ENCODE results near the gene KDM2B. TPM values are rescaled to one million over a fixed set of nuclear protein-coding genes. Genes with fewer than 3 reads are reported as not detected.

KDM2B gene
- total RNA-seq, 1 experiment from 2014 or later = 45.1 TPM

GRCh38 chr12:121436706-121437105 lies 144.1 kb downstream of the KDM2B start:
- Histone ChIP-seq H2AFZ (no peak overlapping the region), H3K9me2 (ENCODE audit: insufficient read depth) (no peaks in the 10 kb centered on the region), H3F3A (ENCODE audit: insufficient read depth, low read depth) (peaks cover 10% of the 10 kb centered on the region; the same call in 1 of the 2 replicates), H4K20me1 (ENCODE audit: insufficient read depth) (no peaks in the 10 kb centered on the region), H3K4me2 (no peak overlapping the region), H3K27me3 (ENCODE audit: insufficient read depth, low read depth) (no peaks in the 10 kb centered on the region), H3K79me2 (ENCODE audit: low read depth) (no peaks in the 10 kb centered on the region), H3K4me1 (replicated peaks; ENCODE audit: insufficient read depth) (no peaks in the 10 kb centered on the region), H3K9me3 (ENCODE audit: insufficient read depth, low read depth) (no peaks in the 10 kb centered on the region), H3K4me3 (no peak overlapping the region), H3K27ac (no peak overlapping the region), H3K36me3 (ENCODE audit: low read depth) (peaks cover 3% of the 10 kb centered on the region; the same call in 1 of the 2 replicates)
- ChIA-PET POLR2A (ENCODE audit: unreplicated experiment) (no interaction called here), CTCF (no interaction called here)
- TF ChIP-seq EZH2 (IDR thresholded peaks at IDR 0.05; ENCODE audit: low read depth) (no peak), CTCF (conservative IDR thresholded peaks at IDR 0.05) (no peak)
- no TSS peak for BruUV-seq (replicated peaks)
- DNase-seq = no peak
- intact Hi-C loops (cut with micrococcal nuclease; ENCODE audit: unreplicated experiment) = no loop called here

GRCh38 chr12:121432740-121433480 lies 147.9 kb downstream of the KDM2B start:
- DNase-seq = no peak
- intact Hi-C loops (cut with micrococcal nuclease; ENCODE audit: unreplicated experiment) = no loop called here
- POLR2A ChIA-PET (ENCODE audit: unreplicated experiment) = no interaction called here
- TF ChIP-seq EZH2 (IDR thresholded peaks at IDR 0.05; ENCODE audit: low read depth) (no peak), CTCF (conservative IDR thresholded peaks at IDR 0.05) (no peak)
- Histone ChIP-seq H3K27me3 (ENCODE audit: insufficient read depth, low read depth) (no peaks in the 10 kb centered on the region), H3K4me2 (no peak overlapping the region), H3F3A (ENCODE audit: insufficient read depth, low read depth) (peaks cover 14% of the 10 kb centered on the region), H2AFZ (no peak overlapping the region), H3K79me2 (ENCODE audit: low read depth) (no peaks in the 10 kb centered on the region), H3K9me2 (ENCODE audit: insufficient read depth) (no peaks in the 10 kb centered on the region), H3K36me3 (ENCODE audit: low read depth) (peaks cover 18% of the 10 kb centered on the region; the same call in 1 of the 2 replicates), H3K27ac (no peak overlapping the region), H4K20me1 (ENCODE audit: insufficient read depth) (no peaks in the 10 kb centered on the region), H3K4me1 (replicated peaks; ENCODE audit: insufficient read depth) (no peaks in the 10 kb centered on the region), H3K9me3 (ENCODE audit: insufficient read depth, low read depth) (no peaks in the 10 kb centered on the region), H3K4me3 (no peak overlapping the region)
- no TSS peak for BruUV-seq (replicated peaks)
- CTCF ChIA-PET = no interaction called here

GRCh38 chr12:121430833-121431415 lies 149.9 kb downstream of the KDM2B start:
- POLR2A ChIA-PET (ENCODE audit: unreplicated experiment) = interaction anchor here (0.6 kb wide), 1 partner anchor 12 kb away, joined by 7 read pairs; no protein-coding TSS in a partner anchor

More at GRCh38 chr12:121430833-121431415, 149.9 kb downstream of the KDM2B start:
- Histone ChIP-seq H2AFZ (no peak overlapping the region), H3K4me1 (replicated peaks; ENCODE audit: insufficient read depth) (no peaks in the 10 kb centered on the region), H3K79me2 (ENCODE audit: low read depth) (no peaks in the 10 kb centered on the region), H4K20me1 (ENCODE audit: insufficient read depth) (no peaks in the 10 kb centered on the region), H3K27ac (no peak overlapping the region), H3K36me3 (ENCODE audit: low read depth) (peaks cover 23% of the 10 kb centered on the region; the same call in 1 of the 2 replicates), H3K4me3 (no peak overlapping the region), H3K9me3 (ENCODE audit: insufficient read depth, low read depth) (no peaks in the 10 kb centered on the region), H3F3A (ENCODE audit: insufficient read depth, low read depth) (peaks cover 14% of the 10 kb centered on the region), H3K27me3 (ENCODE audit: insufficient read depth, low read depth) (no peaks in the 10 kb centered on the region), H3K4me2 (no peak overlapping the region), H3K9me2 (ENCODE audit: insufficient read depth) (no peaks in the 10 kb centered on the region)
- BruUV-seq (replicated peaks) = no TSS peak
- intact Hi-C loops (cut with micrococcal nuclease; ENCODE audit: unreplicated experiment) = no loop called here
- DNase-seq = no peak
- CTCF ChIA-PET = no interaction called here
- TF ChIP-seq EZH2 (IDR thresholded peaks at IDR 0.05; ENCODE audit: low read depth) (no peak), CTCF (conservative IDR thresholded peaks at IDR 0.05) (no peak)
